Effector memory CD4-positive, alpha-beta T cell (primary cell): Measurements from ENCODE around the gene LAGE3.

Experiments used
- DNase-seq, 3 donors: peaks; one replicate each; pipeline ENCODE4 v3.0.0-alpha.2; 2020
- H3K27ac ChIP-seq: 2 replicates; pipeline ENCODE4 v1.7.0; 2013; ENCODE audit warnings: mild to moderate bottlenecking, low read length, moderate library complexity; ENCODE audit not compliant: insufficient read depth, poor library complexity, severe bottlenecking
- H3K27me3 ChIP-seq: replicated peaks from 2 replicates; pipeline ENCODE4 v1.7.0; 2013; ENCODE audit warnings: mild to moderate bottlenecking, low read length; ENCODE audit not compliant: insufficient read depth, control insufficient read depth, poor library complexity, severe bottlenecking
- H3K36me3 ChIP-seq: 2 replicates; pipeline ENCODE4 v1.7.0; 2013; ENCODE audit warnings: mild to moderate bottlenecking, low read length, moderate library complexity; ENCODE audit not compliant: control insufficient read depth, insufficient read depth
- H3K4me1 ChIP-seq: 2 replicates; pipeline ENCODE4 v1.7.0; 2013; ENCODE audit warnings: low read length, mild to moderate bottlenecking; ENCODE audit not compliant: control insufficient read depth, insufficient read depth, poor library complexity, severe bottlenecking
- H3K4me3 ChIP-seq: 2 replicates; pipeline ENCODE4 v1.7.0; 2013; ENCODE audit warnings: low read length, low read depth, mild to moderate bottlenecking; ENCODE audit not compliant: insufficient read depth, poor library complexity, severe bottlenecking
- H3K9me3 ChIP-seq: 2 replicates; pipeline ENCODE4 v1.7.0; 2013; ENCODE audit warnings: mild to moderate bottlenecking, low read length, moderate library complexity; ENCODE audit not compliant: control insufficient read depth

LAGE3 gene

GRCh38 chrX:154467556-154467955 lies 11.5 kb downstream of the LAGE3 start:
- DNase-seq: no peak
- peaks cover 25% of the 10 kb centered on the region for H3K36me3 ChIP-seq
- no peaks in the 10 kb centered on the region for H3K9me3 ChIP-seq

GRCh38 chrX:154466907-154467306 lies 12.2 kb downstream of the LAGE3 start:
- Histone ChIP-seq H3K4me3 (no peak overlapping the region), H3K27me3 (no peaks in the 10 kb centered on the region), H3K9me3 (no peaks in the 10 kb centered on the region), H3K27ac (no peak overlapping the region), H3K4me1 (no peaks in the 10 kb centered on the region), H3K36me3 (peaks cover 25% of the 10 kb centered on the region)
- no peak for DNase-seq

More at GRCh38 chrX:154467556-154467955, 11.5 kb downstream of the LAGE3 start:
- H3K4me3 ChIP-seq: no peak overlapping the region
- no peaks in the 10 kb centered on the region for H3K4me1 ChIP-seq
- H3K27ac ChIP-seq: no peak overlapping the region
- H3K27me3 ChIP-seq: no peaks in the 10 kb centered on the region

GRCh38 chrX:154466036-154466435 lies 13.0 kb downstream of the LAGE3 start:
- Histone ChIP-seq H3K9me3 (no peaks in the 10 kb centered on the region), H3K27ac (no peak overlapping the region), H3K4me1 (no peaks in the 10 kb centered on the region), H3K36me3 (peaks cover 25% of the 10 kb centered on the region), H3K27me3 (no peaks in the 10 kb centered on the region), H3K4me3 (no peak overlapping the region)
- no peak for DNase-seq

DNA sequence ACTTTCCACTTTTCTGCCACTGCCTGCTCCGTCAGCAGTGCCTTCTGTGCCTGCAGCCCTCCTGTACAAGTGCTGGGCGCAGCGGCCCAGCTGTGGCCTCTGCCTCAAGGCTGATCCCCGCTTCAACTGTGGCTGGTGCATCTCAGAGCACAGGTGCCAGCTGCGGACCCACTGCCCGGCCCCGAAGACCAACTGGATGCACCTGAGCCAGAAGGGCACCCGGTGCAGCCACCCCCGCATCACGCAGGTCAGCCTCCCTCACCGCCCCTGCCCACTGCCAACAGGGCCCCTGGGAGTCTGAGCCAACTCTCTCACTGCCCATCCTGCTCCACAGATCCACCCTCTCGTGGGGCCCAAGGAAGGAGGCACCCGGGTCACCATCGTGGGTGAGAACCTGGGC lies 13.5 kb downstream of the LAGE3 start:
- peaks cover 23% of the 10 kb centered on the region for H3K36me3 ChIP-seq

DNA sequence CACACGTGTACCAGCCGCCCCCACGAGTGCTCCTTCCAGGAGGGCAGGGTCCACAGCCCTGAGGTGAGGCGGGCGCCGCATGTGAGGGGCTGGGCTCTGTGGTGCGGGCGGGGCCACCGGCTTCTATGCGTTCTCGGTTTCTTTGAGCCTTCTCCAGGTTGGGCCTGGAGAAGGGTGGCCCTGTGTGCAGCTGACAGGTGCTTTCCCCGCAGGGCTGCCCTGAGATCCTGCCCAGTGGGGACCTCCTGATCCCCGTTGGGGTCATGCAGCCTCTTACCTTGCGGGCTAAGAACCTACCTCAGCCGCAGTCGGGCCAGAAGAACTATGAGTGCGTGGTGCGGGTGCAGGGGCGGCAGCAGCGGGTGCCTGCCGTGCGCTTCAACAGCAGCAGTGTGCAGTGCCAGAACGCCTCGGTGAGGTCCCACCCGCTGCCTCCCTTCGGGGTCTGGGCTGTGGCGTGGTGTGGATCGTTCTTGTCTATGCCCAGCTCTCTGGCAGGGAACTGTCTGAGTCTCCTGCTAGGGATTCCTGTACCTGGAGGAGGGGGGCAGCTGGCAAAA lies 14.2 kb downstream of the LAGE3 start:
- H3K4me1 ChIP-seq: peaks cover 3% of the 10 kb centered on the region
- no peak overlapping the region for H3K27ac ChIP-seq
- no peak overlapping the region for H3K4me3 ChIP-seq
- H3K27me3 ChIP-seq: no peaks in the 10 kb centered on the region
- no peak for DNase-seq
- H3K36me3 ChIP-seq: peaks cover 16% of the 10 kb centered on the region
- H3K9me3 ChIP-seq: no peaks in the 10 kb centered on the region

More for the DNA sequence above, 13.5 kb downstream of the LAGE3 start:
- no peaks in the 10 kb centered on the region for H3K4me1 ChIP-seq
- H3K4me3 ChIP-seq: no peak overlapping the region
- H3K27ac ChIP-seq: no peak overlapping the region
- H3K9me3 ChIP-seq: no peaks in the 10 kb centered on the region
- H3K27me3 ChIP-seq: no peaks in the 10 kb centered on the region
- no peak for DNase-seq

- Histone ChIP-seq H3K36me3 (peaks cover 11% of the 10 kb centered on the region), H3K27ac (no peak overlapping the region), H3K9me3 (no peaks in the 10 kb centered on the region), H3K4me3 (no peak overlapping the region), H3K27me3 (no peaks in the 10 kb centered on the region), H3K4me1 (peaks cover 4% of the 10 kb centered on the region)
- no peak for DNase-seq
Measured at GRCh38 chrX:154463611-154464220, 15.4 kb downstream of the LAGE3 start.

DNA sequence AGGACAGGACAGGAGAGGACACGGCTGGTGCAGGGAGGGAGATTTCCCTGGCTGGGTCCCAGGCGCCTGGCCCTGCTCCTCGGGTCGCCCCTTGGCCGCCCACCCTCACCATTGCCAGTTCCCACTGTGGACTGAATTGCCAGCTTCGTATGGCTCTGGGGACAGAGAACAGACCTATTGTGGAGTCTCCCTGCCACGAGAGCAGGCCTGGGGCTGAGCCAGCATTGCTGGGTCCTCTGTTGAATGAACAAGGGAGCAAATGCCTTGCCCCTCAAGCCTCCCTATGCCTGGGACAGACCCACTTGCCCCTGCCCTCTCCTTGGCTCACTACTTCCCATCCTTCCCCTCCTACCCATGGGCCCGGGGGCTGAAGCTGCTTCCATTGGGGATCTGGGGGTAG lies 16.7 kb downstream of the LAGE3 start:
- Histone ChIP-seq H3K9me3 (no peaks in the 10 kb centered on the region), H3K27ac (no peak overlapping the region), H3K4me3 (no peak overlapping the region), H3K4me1 (peaks cover 4% of the 10 kb centered on the region), H3K27me3 (no peaks in the 10 kb centered on the region), H3K36me3 (peaks cover 11% of the 10 kb centered on the region)
- DNase-seq: no peak

GRCh38 chrX:154460326-154460725 lies 18.8 kb downstream of the LAGE3 start:
- Histone ChIP-seq H3K4me3 (no peak overlapping the region), H3K27ac (no peak overlapping the region), H3K9me3 (no peaks in the 10 kb centered on the region), H3K4me1 (peaks cover 4% of the 10 kb centered on the region), H3K36me3 (peaks cover 3% of the 10 kb centered on the region), H3K27me3 (no peaks in the 10 kb centered on the region)
- no peak for DNase-seq

- Histone ChIP-seq H3K4me1 (peaks cover 4% of the 10 kb centered on the region), H3K4me3 (no peak overlapping the region)
- no peak for DNase-seq
Measured at GRCh38 chrX:154459832-154460231, 19.2 kb downstream of the LAGE3 start.

GRCh38 chrX:154458954-154459778 lies 19.9 kb downstream of the LAGE3 start:
- peaks cover 2% of the 10 kb centered on the region for H3K36me3 ChIP-seq
- H3K4me3 ChIP-seq: peak overlapping the region; percentile 61
- no peak for DNase-seq
- no peaks in the 10 kb centered on the region for H3K27me3 ChIP-seq
- H3K4me1 ChIP-seq: peaks cover 4% of the 10 kb centered on the region
- no peaks in the 10 kb centered on the region for H3K9me3 ChIP-seq
- H3K27ac ChIP-seq: peak overlapping the region; percentile 58

More at GRCh38 chrX:154459832-154460231, 19.2 kb downstream of the LAGE3 start:
- Histone ChIP-seq H3K36me3 (peaks cover 3% of the 10 kb centered on the region), H3K9me3 (no peaks in the 10 kb centered on the region), H3K27me3 (no peaks in the 10 kb centered on the region), H3K27ac (no peak overlapping the region)
